Midbrain (tissue), 1 donor: ENCODE results near the gene SYNJ2.

Experiments used
- DNase-seq: peaks from one replicate; lab custom pipeline; 2025; lab: John Stamatoyannopoulos, UW

SYNJ2 gene

DNA sequence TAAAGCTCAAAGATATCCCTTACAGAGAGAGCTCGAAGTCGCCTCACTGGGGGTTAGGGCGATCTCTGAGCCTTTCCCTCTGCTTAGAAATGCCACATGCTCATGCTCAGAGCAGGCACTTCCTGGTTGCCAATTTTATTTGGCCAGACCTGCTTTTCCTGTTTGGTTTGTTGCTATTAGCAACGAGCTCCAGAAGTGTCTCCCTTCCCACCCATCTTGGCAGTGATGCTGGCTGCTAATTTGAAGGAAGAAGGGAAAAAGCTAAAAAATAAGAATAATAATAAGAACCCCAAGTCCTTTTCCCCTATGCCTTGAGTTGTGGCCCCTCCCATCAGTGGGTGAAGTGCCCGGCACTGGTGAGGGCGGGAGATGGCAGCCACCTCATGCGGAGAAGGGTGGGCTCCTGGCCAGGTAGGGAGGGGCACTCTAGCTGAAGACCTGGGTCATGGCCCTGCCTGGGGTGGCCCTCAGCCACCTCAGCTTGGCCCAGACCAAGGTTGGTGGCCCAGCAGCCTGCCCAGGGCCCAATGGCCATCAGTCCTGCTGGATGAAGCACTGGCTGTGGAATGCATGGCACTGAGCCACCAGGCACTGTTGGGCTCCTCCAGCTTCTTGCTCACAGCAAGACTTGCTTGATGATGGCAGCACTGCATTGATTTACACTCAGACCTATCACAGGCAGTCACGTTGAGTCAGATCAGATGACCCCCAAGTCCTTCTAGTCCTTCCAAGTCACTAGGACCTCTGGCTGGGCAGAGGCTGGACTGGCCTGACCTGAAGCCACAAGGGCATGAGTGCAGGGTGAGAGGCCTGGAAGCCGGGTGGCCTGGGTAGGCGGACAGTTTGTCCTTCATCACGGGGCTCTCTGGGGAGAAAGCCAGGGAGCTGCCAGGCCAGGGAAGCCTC is 79.0 kb downstream of the SYNJ2 start:
- peak; percentile 45 for DNase-seq

GRCh38 chr6:158061361-158061708 is 79.7 kb downstream of the SYNJ2 start:
- no peak for DNase-seq

GRCh38 chr6:158061709-158062461 is 80.2 kb downstream of the SYNJ2 start:
- no peak for DNase-seq

DNA sequence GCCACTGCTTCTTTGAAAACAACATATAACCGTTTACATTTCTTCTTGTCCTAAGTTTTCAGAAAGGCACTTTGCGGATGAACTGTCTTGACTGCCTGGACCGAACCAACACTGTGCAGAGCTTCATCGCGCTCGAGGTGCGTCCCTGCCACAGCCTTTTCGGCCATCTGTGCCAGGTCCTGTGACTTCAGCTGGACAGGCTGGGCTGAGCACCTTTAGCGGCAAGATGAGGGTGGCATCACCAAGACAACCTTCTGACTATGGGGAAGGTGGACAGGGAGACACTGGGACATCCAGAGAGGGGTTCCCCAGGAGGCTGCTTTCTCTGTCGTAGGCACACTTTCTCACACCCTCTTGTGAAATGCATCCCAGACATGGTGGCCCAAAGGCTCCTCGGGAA is 82.1 kb downstream of the SYNJ2 start:
- no peak for DNase-seq

GRCh38 chr6:158064725-158065251 is 83.1 kb downstream of the SYNJ2 start:
- no peak for DNase-seq

- no peak for DNase-seq
Measured at GRCh38 chr6:158066136-158066781, 84.6 kb downstream of the SYNJ2 start.

DNA sequence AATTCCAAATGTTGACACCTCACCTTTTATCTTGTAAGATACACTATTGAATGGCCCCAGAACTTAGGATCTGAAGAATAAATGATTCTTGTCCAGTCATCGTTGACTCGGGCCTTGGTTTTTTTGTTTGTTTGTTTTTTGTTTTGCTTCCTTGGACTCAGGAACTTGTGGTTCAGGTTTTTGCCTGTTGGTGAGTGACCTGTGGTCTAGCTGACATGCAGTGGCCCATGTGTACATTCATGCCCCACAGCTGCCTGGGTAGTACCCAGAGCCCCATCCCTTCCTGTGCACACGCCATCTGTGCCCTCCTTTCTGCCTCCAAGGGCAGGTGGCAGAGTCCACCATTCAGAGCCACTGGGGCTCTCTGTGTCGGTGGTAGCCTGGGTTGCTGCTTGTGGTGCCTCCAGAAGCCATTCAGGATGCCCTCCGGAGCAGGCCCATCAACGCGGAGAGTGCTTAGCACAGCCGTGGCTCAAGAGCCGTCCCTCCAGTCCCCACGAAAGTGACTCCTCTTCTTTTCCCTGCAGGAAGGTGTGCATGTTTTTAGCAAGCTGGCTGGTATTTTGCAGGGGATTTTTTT is 85.9 kb downstream of the SYNJ2 start:
- no peak for DNase-seq

GRCh38 chr6:158068156-158068892 is 86.7 kb downstream of the SYNJ2 start:
- no peak for DNase-seq

GRCh38 chr6:158068893-158069799 is 87.5 kb downstream of the SYNJ2 start:
- DNase-seq = no peak

GRCh38 chr6:158069800-158070195 is 88.1 kb downstream of the SYNJ2 start:
- DNase-seq = no peak

GRCh38 chr6:158070513-158070912 is 88.8 kb downstream of the SYNJ2 start:
- no peak for DNase-seq

DNA sequence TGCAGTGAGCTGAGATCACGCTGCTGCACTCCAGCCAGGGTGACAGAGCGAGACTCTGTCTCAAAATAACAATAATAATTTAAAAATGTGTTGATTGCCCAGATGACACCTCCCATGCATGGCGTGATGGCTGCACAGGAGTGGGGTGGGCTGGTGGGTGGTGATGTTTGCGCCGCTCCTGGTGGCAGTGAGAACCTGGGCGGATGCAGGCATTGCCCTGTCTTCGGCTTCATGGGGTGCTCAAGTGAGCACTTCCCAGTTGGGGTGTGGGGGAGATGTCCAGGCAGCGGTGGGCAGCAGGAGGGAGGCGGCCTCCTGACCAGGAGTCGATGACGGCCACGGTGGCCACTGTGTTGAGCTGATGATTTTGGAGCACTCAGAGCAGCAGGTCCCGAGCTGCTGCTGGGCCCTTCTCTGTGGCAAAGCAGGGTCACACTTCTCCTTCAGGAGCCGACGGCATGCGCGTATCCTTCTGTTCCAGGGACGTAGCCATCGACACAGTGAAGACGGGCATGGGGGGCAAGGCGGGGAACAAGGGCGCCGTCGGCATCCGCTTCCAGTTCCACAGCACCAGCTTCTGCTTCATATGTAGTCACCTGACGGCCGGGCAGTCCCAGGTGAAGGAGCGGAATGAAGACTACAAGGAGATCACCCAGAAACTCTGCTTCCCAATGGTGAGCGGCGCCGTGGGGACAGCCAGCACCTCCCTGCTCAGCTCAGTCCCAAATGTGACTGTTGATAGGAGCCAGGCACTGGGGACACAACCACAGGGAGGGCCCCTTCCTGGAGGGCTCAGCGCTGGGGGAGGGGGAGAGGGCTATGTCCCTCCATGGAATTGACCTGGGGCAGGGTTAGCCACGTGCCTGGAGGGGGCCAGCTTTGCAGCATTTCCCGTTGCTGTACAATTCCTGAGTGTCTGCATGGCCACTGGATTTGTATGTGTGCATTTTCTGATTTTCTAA is 89.7 kb downstream of the SYNJ2 start:
- DNase-seq = no peak

- DNase-seq = peak; percentile 74
Measured at GRCh38 chr6:158072083-158072721, 90.5 kb downstream of the SYNJ2 start.

- no peak for DNase-seq
Measured at GRCh38 chr6:158073776-158074175, 92.1 kb downstream of the SYNJ2 start.

- DNase-seq = no peak
Measured at GRCh38 chr6:158076548-158076947, 94.9 kb downstream of the SYNJ2 start.

GRCh38 chr6:158077676-158078075 is 96.0 kb downstream of the SYNJ2 start:
- DNase-seq = no peak

- DNase-seq = no peak
Measured at GRCh38 chr6:158078320-158078719, 96.7 kb downstream of the SYNJ2 start.

DNA sequence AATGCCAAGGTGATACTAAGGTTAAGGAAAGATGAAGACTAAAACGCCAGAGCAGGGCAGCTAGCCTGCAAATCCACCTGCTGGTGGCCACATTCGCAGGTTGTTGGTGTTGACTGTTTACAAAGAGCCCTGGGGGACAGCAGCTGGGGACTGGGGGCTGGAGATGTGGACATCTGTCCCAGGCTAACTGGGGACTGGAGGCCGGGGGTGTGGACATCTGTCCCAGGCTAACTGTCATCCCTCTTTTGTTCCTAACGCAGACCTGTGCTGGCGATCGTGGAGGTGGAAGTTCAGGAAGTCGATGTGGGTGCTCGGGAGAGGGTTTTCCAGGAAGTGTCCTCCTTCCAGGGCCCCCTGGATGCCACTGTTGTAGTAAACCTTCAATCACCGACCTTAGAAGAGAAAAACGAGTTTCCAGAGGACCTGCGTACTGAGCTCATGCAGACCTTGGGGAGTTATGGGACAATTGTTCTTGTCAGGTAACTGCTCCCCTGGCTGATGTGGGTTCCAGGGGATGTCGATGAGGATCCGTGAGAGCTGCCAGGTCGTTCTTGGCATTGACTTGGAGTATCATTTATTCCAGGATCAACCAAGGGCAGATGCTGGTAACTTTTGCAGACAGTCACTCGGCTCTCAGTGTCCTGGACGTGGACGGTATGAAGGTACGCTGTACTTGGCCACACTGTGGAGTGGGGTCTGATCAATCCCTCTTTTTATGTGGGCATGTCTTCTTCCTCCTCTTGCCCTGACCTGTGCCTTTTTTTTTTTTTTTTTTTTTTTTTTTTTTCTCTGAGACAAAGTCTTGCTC is 99.4 kb downstream of the SYNJ2 start:
- no peak for DNase-seq
